CD14-positive monocyte (primary cell): ENCODE measurements around the gene PDLIM7. TPM values are rescaled to one million over a fixed set of nuclear protein-coding genes. Genes with fewer than 3 reads are reported as not detected.
A peak's percentile ranks its signal among the peaks of the same experiment; 100 is the strongest.

Experiments used
- DNase-seq, 3 donors: peaks; one replicate each; pipeline ENCODE4 v3.0.0-alpha.2; 2011 to 2022
- H2AFZ ChIP-seq: 2 replicates; pipeline ENCODE4 v1.6.0; 2012; ENCODE audit warnings: mild to moderate bottlenecking, low read depth, low read length, inconsistent platforms; ENCODE audit not compliant: insufficient read depth, poor library complexity, severe bottlenecking
- H3K27ac ChIP-seq, 2 donors: 1 replicate in 1 of 2; 2 replicates in 1 of 2; pipeline ENCODE4 v1.5.1; 2012 to 2013; ENCODE audit warnings: low read length in 2 of 2, control low read depth in 1 of 2, inconsistent platforms in 1 of 2, low read depth in 1 of 2, mild to moderate bottlenecking in 1 of 2
- H3K27me3 ChIP-seq, 2 donors: one replicate each; pipeline versions ENCODE4 v1.6.0 to v1.6.1; 2011 to 2013; ENCODE audit warnings: low read length in 2 of 2; ENCODE audit not compliant: control insufficient read depth in 2 of 2, insufficient read depth in 2 of 2
- H3K36me3 ChIP-seq, 2 donors: replicated peaks in 1 of 2; 1 replicate in 1 of 2; 2 replicates in 1 of 2; pipeline versions ENCODE4 v1.5.1 to v1.6.1; 2012 to 2013; ENCODE audit warnings: low read length in 2 of 2, control low read depth in 1 of 2, inconsistent platforms in 1 of 2, mild to moderate bottlenecking in 1 of 2; ENCODE audit not compliant: insufficient read depth in 2 of 2, control insufficient read depth in 1 of 2
- H3K4me1 ChIP-seq, 2 donors: 1 replicate in 1 of 2; 2 replicates in 1 of 2; pipeline versions ENCODE4 v1.5.1 to v1.6.1; 2012 to 2013; ENCODE audit warnings: low read length in 2 of 2, control low read depth in 1 of 2, inconsistent platforms in 1 of 2, mild to moderate bottlenecking in 1 of 2, moderate library complexity in 1 of 2; ENCODE audit not compliant: insufficient read depth in 2 of 2, control insufficient read depth in 1 of 2
- H3K4me2 ChIP-seq: replicated peaks from 2 replicates; pipeline ENCODE3; 2012; ENCODE audit warnings: low read length, moderate library complexity, mild to moderate bottlenecking; ENCODE audit not compliant: poor library complexity, severe bottlenecking; ENCODE audit errors: extremely low read depth
- H3K4me3 ChIP-seq, 3 experiments: fragments of 200-600 bp in 1 of 3; sonication (generic) in 1 of 3; replicated peaks in 1 of 3; 1 replicate in 2 of 3; 2 replicates in 1 of 3; pipeline ENCODE4 v1.5.1; 2011 to 2013; ENCODE audit warnings: low read length in 3 of 3, mild to moderate bottlenecking in 3 of 3, control low read depth in 2 of 3, low read depth in 2 of 3, inconsistent platforms in 1 of 3, moderate library complexity in 1 of 3
- H3K79me2 ChIP-seq: 2 replicates; pipeline ENCODE4 v1.6.0; 2012; ENCODE audit warnings: mild to moderate bottlenecking, control low read depth, inconsistent platforms, low read length, moderate library complexity; ENCODE audit not compliant: insufficient read depth
- H3K9ac ChIP-seq: 2 replicates; pipeline ENCODE4 v1.6.0; 2017; ENCODE audit warnings: low read length, mild to moderate bottlenecking; ENCODE audit not compliant: insufficient read depth, poor library complexity, severe bottlenecking
- H3K9me3 ChIP-seq, 2 donors: replicated peaks in 1 of 2; 1 replicate in 1 of 2; 2 replicates in 1 of 2; pipeline versions ENCODE4 v1.5.1 to v1.6.1; 2012 to 2013; ENCODE audit warnings: low read length in 2 of 2, control low read depth in 1 of 2; ENCODE audit not compliant: control insufficient read depth in 1 of 2, insufficient read depth in 1 of 2
- H4K20me1 ChIP-seq: 2 replicates; pipeline ENCODE4 v1.6.0; 2012; ENCODE audit warnings: mild to moderate bottlenecking, low read length, control low read depth, moderate library complexity; ENCODE audit not compliant: insufficient read depth
- H3K27ac Mint-ChIP-seq, 7 donors: one replicate each; pipeline ENCODE4 v1.8.0; 2020; ENCODE audit warnings: mild to moderate bottlenecking in 7 of 7, mixed read lengths in 7 of 7, moderate library complexity in 6 of 7, inconsistent platforms in 2 of 7
- H3K27me3 Mint-ChIP-seq, 3 donors: one replicate each; pipeline ENCODE4 v1.8.0; 2021 to 2022; ENCODE audit warnings: low read depth in 3 of 3, mild to moderate bottlenecking in 3 of 3, mixed read lengths in 3 of 3, moderate library complexity in 3 of 3, inconsistent platforms in 1 of 3
- H3K36me3 Mint-ChIP-seq, 2 donors: one replicate each; pipeline ENCODE4 v1.8.0; 2020; ENCODE audit warnings: mixed read lengths in 2 of 2, inconsistent platforms in 1 of 2, mild to moderate bottlenecking in 1 of 2
- H3K4me1 Mint-ChIP-seq: one replicate; pipeline ENCODE4 v1.8.0; 2020; ENCODE audit warnings: mild to moderate bottlenecking, mixed read lengths
- H3K4me3 Mint-ChIP-seq, 2 donors: one replicate each; pipeline ENCODE4 v1.8.0; 2020; ENCODE audit warnings: mild to moderate bottlenecking in 2 of 2, mixed read lengths in 2 of 2, moderate library complexity in 1 of 2
- H3K9me3 Mint-ChIP-seq, 7 donors: one replicate each; pipeline ENCODE4 v1.8.0; 2020 to 2022; ENCODE audit warnings: mixed read lengths in 7 of 7, mild to moderate bottlenecking in 6 of 7, moderate library complexity in 6 of 7, inconsistent platforms in 2 of 7
- WGBS: methylation state at CpG from one replicate; pipeline ENCODE4 v1.1.5; 2013; ENCODE audit warnings: missing lambda C conversion rate; ENCODE audit not compliant: insufficient coverage; 5-methylcytosine and 5-hydroxymethylcytosine counted together
- intact Hi-C, 2 donors: fragments of 100-400 bp; cut with micrococcal nuclease; formaldehyde crosslinking; loops; one replicate each; pipeline versions ENCODE4 v1.15.0 to v1.15.1; 2023
- polyA plus RNA-seq, 3 donors: library from polyadenylated mRNA; depleted of rRNA in 1 of 3; unstranded in 2 of 3; stranded (reverse) in 1 of 3; fragments of 300-500 nt in 2 of 3; fragments of >200 nt in 1 of 3; fragmentation: Illumina TruSeq in 2 of 3; gene quantifications; 1 replicate in 2 of 3; 2 replicates in 1 of 3; pipeline ENCODE4 v1.2.3, GENCODE V29; 2012 to 2021
- TF ChIP-seq, protein P1 (sequence below): fragments of 200-600 bp; IDR thresholded peaks from one replicate; pipeline ENCODE4 v1.8.0; 2022; ENCODE audit warnings: antibody characterized with exemption, mild to moderate bottlenecking

PDLIM7 gene
- polyA plus RNA-seq, 3 donors: 21.6 to 126 (median 27.2) TPM

DNA sequence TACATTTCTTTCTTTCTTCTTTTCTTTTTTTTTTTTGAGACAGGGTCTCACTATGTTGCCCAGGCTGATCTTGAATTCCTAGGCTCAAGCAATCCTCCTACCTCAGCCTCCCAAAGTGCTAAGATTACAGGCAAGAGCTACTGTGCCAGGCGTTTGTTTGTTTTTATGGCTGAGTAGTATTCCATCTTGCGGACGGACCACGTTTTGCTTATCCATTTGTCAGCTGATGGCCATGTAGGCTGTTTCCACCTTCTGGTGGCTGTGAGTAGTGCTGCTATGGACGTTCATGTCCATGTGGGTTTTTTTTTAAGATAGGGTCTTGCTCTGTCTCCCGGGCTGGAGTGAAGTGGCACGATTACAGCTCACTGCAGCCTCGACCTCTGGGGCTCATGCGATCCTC is 9.8 kb upstream of the PDLIM7 start:
- H3K79me2 ChIP-seq: peaks cover 62% of the 10 kb centered on the region
- H3K9ac ChIP-seq: peak overlapping the region; percentile 99
- H2AFZ ChIP-seq: no peak overlapping the region
- peak overlapping the region; percentile 82 to 100 (median 96) for H3K4me3 ChIP-seq
- H3K4me2 ChIP-seq: peak overlapping the region; percentile 99
- H3K27me3 ChIP-seq: no peaks in the 10 kb centered on the region
- peaks cover 69 to 93% of the 10 kb centered on the region in 2 donors for H3K4me1 ChIP-seq
- peaks cover 0 to 8% (median 3%) of the 10 kb centered on the region in 3 donors for H3K27me3 Mint-ChIP-seq
- DNase-seq: peak in 2 of 3 donors; percentile 39 to 44
- whole genome bisulfite sequencing: 75% methylated on average over 8 of the region's 9 CpGs
- H3K36me3 ChIP-seq: peaks cover 43 to 52% of the 10 kb centered on the region in 2 donors
- intact Hi-C loops: loop anchor here in 1 of 2 donors (10.0 kb wide), 1 partner anchor 192 kb away; the partner anchor contains the start of gene MXD3
- peak overlapping the region; percentile 99 to 100 (median 99) for H3K27ac Mint-ChIP-seq
- TF ChIP-seq, protein P1, sequence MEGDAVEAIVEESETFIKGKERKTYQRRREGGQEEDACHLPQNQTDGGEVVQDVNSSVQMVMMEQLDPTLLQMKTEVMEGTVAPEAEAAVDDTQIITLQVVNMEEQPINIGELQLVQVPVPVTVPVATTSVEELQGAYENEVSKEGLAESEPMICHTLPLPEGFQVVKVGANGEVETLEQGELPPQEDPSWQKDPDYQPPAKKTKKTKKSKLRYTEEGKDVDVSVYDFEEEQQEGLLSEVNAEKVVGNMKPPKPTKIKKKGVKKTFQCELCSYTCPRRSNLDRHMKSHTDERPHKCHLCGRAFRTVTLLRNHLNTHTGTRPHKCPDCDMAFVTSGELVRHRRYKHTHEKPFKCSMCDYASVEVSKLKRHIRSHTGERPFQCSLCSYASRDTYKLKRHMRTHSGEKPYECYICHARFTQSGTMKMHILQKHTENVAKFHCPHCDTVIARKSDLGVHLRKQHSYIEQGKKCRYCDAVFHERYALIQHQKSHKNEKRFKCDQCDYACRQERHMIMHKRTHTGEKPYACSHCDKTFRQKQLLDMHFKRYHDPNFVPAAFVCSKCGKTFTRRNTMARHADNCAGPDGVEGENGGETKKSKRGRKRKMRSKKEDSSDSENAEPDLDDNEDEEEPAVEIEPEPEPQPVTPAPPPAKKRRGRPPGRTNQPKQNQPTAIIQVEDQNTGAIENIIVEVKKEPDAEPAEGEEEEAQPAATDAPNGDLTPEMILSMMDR: peak; percentile 53
- peaks cover 50 to 75% of the 10 kb centered on the region in 2 donors for H3K36me3 Mint-ChIP-seq
- peaks cover 67% of the 10 kb centered on the region for H4K20me1 ChIP-seq
- peaks cover 0 to 5% (median 0%) of the 10 kb centered on the region in 7 donors for H3K9me3 Mint-ChIP-seq
- H3K9me3 ChIP-seq: no peaks in the 10 kb centered on the region
- peaks cover 67% of the 10 kb centered on the region for H3K4me1 Mint-ChIP-seq
- peak overlapping the region; percentile 98 to 99 for H3K4me3 Mint-ChIP-seq
- peak overlapping the region in 1 of 2 donors; percentile 98 for H3K27ac ChIP-seq

DNA sequence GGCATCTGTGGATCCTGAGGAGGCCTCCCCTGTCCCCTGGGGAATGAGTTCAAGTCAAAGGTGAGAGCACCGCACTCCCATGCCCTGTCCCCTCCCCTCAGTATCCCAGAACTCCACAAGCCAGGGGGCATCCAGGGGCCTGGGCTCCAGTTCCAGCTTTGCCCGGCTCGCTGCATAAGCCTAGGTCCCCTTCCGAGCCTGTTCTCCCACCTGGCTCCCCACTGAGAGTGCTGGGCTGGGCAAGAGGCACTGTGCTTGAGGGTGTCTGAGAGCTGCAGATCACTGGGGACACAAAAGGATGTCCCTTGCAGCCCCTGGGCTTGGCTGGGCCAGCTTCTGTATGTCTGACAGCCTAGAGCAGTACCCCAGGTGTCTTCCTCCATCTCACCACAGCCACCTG is 7.7 kb upstream of the PDLIM7 start:
- peaks cover 44 to 62% of the 10 kb centered on the region in 2 donors for H3K36me3 Mint-ChIP-seq
- H3K79me2 ChIP-seq: peaks cover 55% of the 10 kb centered on the region
- peaks cover 86% of the 10 kb centered on the region for H4K20me1 ChIP-seq
- H3K27me3 ChIP-seq: no peaks in the 10 kb centered on the region
- peaks cover 6 to 8% (median 7%) of the 10 kb centered on the region in 3 donors for H3K27me3 Mint-ChIP-seq
- TF ChIP-seq, protein P1: no peak
- no peak overlapping the region for H3K9ac ChIP-seq
- no peak overlapping the region for H3K27ac ChIP-seq
- 100% methylated on average over 3 of the region's 4 CpGs for WGBS
- peaks cover 0 to 3% (median 0%) of the 10 kb centered on the region in 7 donors for H3K9me3 Mint-ChIP-seq
- H3K27ac Mint-ChIP-seq: peak overlapping the region in 2 of 7 donors; percentile 60 to 66
- H3K36me3 ChIP-seq: peaks cover 34 to 42% of the 10 kb centered on the region in 2 donors
- H3K4me3 Mint-ChIP-seq: peak overlapping the region in 1 of 2 donors; percentile 15
- H3K4me1 Mint-ChIP-seq: peaks cover 66% of the 10 kb centered on the region
- peaks cover 67 to 90% of the 10 kb centered on the region in 2 donors for H3K4me1 ChIP-seq
- intact Hi-C loops: loop anchor here in 1 of 2 donors (10.0 kb wide), 1 partner anchor 190 kb away; the partner anchor contains the start of gene MXD3
- no peaks in the 10 kb centered on the region for H3K9me3 ChIP-seq
- H2AFZ ChIP-seq: no peak overlapping the region
- no peak overlapping the region for H3K4me3 ChIP-seq
- no peak for DNase-seq
- H3K4me2 ChIP-seq: no peak overlapping the region
